Measurements from ENCODE around the gene UCHL3. TPM values are rescaled to one million over a fixed set of nuclear protein-coding genes. Genes with fewer than 3 reads are reported as not detected.

UCHL3 gene
- total RNA-seq, 1 experiment from 2014 or later: 50.8 TPM

GRCh38 chr13:75518439-75519088, 31.0 kb upstream of the UCHL3 start:
- no peak for TF ChIP-seq CTCF (conservative IDR thresholded peaks at IDR 0.05)
- H3K9ac ChIP-seq (ENCODE audit: extremely low read depth, insufficient read length, low read length): no peak overlapping the region
- H3K4me2 ChIP-seq (ENCODE audit: insufficient read depth, insufficient read length, low read length): no peak overlapping the region
- no peak overlapping the region for H3T11ph ChIP-seq (ENCODE audit: low read length)
- WGBS (ENCODE audit: extremely low coverage, insufficient read length, low lambda C conversion rate): no CpG with 5 or more reads among the region's 30 CpGs
- no peak overlapping the region for H4K8ac ChIP-seq (replicated peaks; ENCODE audit: insufficient read length, low read depth, low read length)
- no peaks in the 10 kb centered on the region for H3K79me2 ChIP-seq (ENCODE audit: insufficient read depth, low read length)
- no peak overlapping the region for H2BK15ac ChIP-seq (ENCODE audit: low read depth, low read length)
- Mint-ChIP-seq H3K4me3 (no peak overlapping the region), H3K9me3 (peaks cover 22 to 38% of the 10 kb centered on the region in 2 experiments), H3K4me1 (no peaks in the 10 kb centered on the region), H3K36me3 (ENCODE audit: insufficient read depth in 1 of 3, low read depth in 3 of 3) (peaks cover 11 to 24% (median 13%) of the 10 kb centered on the region in 3 experiments; a peak in 6 of 7 replicates), H3K27ac (peak overlapping the region in 1 of 3 experiments; percentile 66; a peak in 1 of 7 replicates), H3K27me3 (ENCODE audit: low read depth) (no peaks in the 10 kb centered on the region)
- no peak overlapping the region for H3K18ac ChIP-seq (ENCODE audit: insufficient read length, low read depth, low read length)
- H3K56ac ChIP-seq (ENCODE audit: insufficient read length, low read depth, low read length): no peak overlapping the region
- H3K79me1 ChIP-seq (ENCODE audit: insufficient read depth, low read depth, low read length, poor library complexity, severe bottlenecking): no peaks in the 10 kb centered on the region
- H2BK12ac ChIP-seq (ENCODE audit: insufficient read length, low read depth, low read length): no peak overlapping the region
- DNase-seq: no peak
- no peak overlapping the region for H3K27ac ChIP-seq (ENCODE audit: insufficient read length, low read depth, low read length)
- H2BK5ac ChIP-seq (ENCODE audit: insufficient read length, low read length): no peak overlapping the region
- H3K9me3 ChIP-seq (ENCODE audit: control insufficient read depth, low read depth, low read length): no peaks in the 10 kb centered on the region
- H4K91ac ChIP-seq (ENCODE audit: insufficient read length, low read depth, low read length): no peak overlapping the region
- H3K4me1 ChIP-seq (ENCODE audit: insufficient read depth, low read length): no peaks in the 10 kb centered on the region
- H3K4ac ChIP-seq (ENCODE audit: low read depth, low read length): no peak overlapping the region
- H4K20me1 ChIP-seq (ENCODE audit: control insufficient read depth, insufficient read depth, insufficient read length): no peaks in the 10 kb centered on the region
- no peak overlapping the region for H4K5ac ChIP-seq (ENCODE audit: insufficient read length, low read depth, low read length)
- no peak overlapping the region for H2BK120ac ChIP-seq (ENCODE audit: low read depth, low read length, poor library complexity, severe bottlenecking)
- H3K23ac ChIP-seq (ENCODE audit: insufficient read length, low read depth, low read length): no peak overlapping the region
- no peak overlapping the region for H2AK5ac ChIP-seq (ENCODE audit: insufficient read length, low read length)
- no peak overlapping the region for H2BK20ac ChIP-seq (ENCODE audit: low read depth, low read length, poor library complexity, severe bottlenecking)
- no peak overlapping the region for H2AFZ ChIP-seq (ENCODE audit: low read length)
- no peaks in the 10 kb centered on the region for H3K23me2 ChIP-seq (ENCODE audit: insufficient read length, low read depth, low read length, poor library complexity, severe bottlenecking)
- no peaks in the 10 kb centered on the region for H3K27me3 ChIP-seq (ENCODE audit: insufficient read depth, low read length)
- H3K14ac ChIP-seq (ENCODE audit: insufficient read depth, low read length): no peak overlapping the region

Data from H9 (cell line).